H1 (cell line): ENCODE results near the gene SPEN. TPM values are rescaled to one million over a fixed set of nuclear protein-coding genes. Genes with fewer than 3 reads are reported as not detected.

Source experiments
- CTCF ChIA-PET: fragments of 300-600 bp; sonication (Branson Sonifier 250); formaldehyde crosslinking; loops from one replicate; lab custom pipeline; 2021; ENCODE audit not compliant: partially characterized antibody; lab: Charles Lee
- POLR2A ChIA-PET: fragments of 300-600 bp; sonication (Branson Sonifier 250); formaldehyde crosslinking; loops from one replicate; lab custom pipeline; 2021; ENCODE audit warnings: inconsistent platforms; ENCODE audit not compliant: partially characterized antibody; lab: Charles Lee
- DNase-seq, 2 experiments: peaks; one replicate each; pipeline versions ENCODE4 v3.0.0 to v3.0.0-alpha.2; 2010 to 2022; ENCODE audit warnings: low spot score in 2 of 2, low read depth in 1 of 2, mixed read lengths in 1 of 2
- FAIRE-seq: peaks from 2 replicates; lab custom pipeline; 2011; peaks lifted over from hg19 to GRCh38; lab: Jason Lieb, UNC
- H2AFZ ChIP-seq: 2 replicates; pipeline ENCODE4 v1.8.1; 2012; ENCODE audit warnings: low read length, inconsistent platforms
- H2AK5ac ChIP-seq: 2 replicates; pipeline ENCODE4 v1.6.1; 2013; ENCODE audit warnings: low read depth, low read length
- H2BK120ac ChIP-seq: replicated peaks from 2 replicates; pipeline ENCODE3; 2013; ENCODE audit warnings: low read depth, low read length, inconsistent platforms
- H2BK12ac ChIP-seq: 2 replicates; pipeline ENCODE4 v1.6.1; 2013; ENCODE audit warnings: low read depth, low read length
- H2BK15ac ChIP-seq: 2 replicates; pipeline ENCODE4 v1.6.1; 2013; ENCODE audit warnings: low read length
- H2BK20ac ChIP-seq: 2 replicates; pipeline ENCODE4 v1.6.1; 2013; ENCODE audit warnings: low read length
- H2BK5ac ChIP-seq: 2 replicates; pipeline ENCODE4 v1.6.1; 2013; ENCODE audit warnings: low read depth, low read length
- H3K14ac ChIP-seq: 2 replicates; pipeline ENCODE4 v1.6.1; 2013; ENCODE audit warnings: inconsistent platforms; ENCODE audit not compliant: insufficient read length
- H3K18ac ChIP-seq: 2 replicates; pipeline ENCODE4 v1.6.1; 2013; ENCODE audit warnings: low read length; ENCODE audit errors: extremely low read depth
- H3K23ac ChIP-seq: 2 replicates; pipeline ENCODE4 v1.6.1; 2013; ENCODE audit warnings: inconsistent platforms; ENCODE audit not compliant: insufficient read length
- H3K23me2 ChIP-seq: 2 replicates; pipeline ENCODE4 v1.6.1; 2013; ENCODE audit warnings: low read depth, low read length
- H3K27ac ChIP-seq: 2 replicates; pipeline ENCODE4 v1.6.1; 2011; ENCODE audit warnings: low read depth, low read length, inconsistent platforms
- H3K27me3 ChIP-seq, 4 experiments: replicated peaks in 1 of 4; 1 replicate in 1 of 4; 2 replicates in 3 of 4; pipeline versions ENCODE4 v1.6.1 to v1.8.1; 2011 to 2013; ENCODE audit warnings: low read length in 3 of 4, mild to moderate bottlenecking in 3 of 4, inconsistent platforms in 2 of 4, mixed read lengths in 2 of 4, moderate library complexity in 1 of 4; ENCODE audit not compliant: control insufficient read depth in 3 of 4, insufficient read depth in 3 of 4; ENCODE audit errors: extremely low read depth in 1 of 4
- H3K36me3 ChIP-seq, 4 experiments: 2 replicates each; pipeline versions ENCODE4 v1.6.1 to v1.8.1; 2011 to 2013; ENCODE audit warnings: mild to moderate bottlenecking in 4 of 4, low read length in 3 of 4, moderate library complexity in 2 of 4, control low read depth in 1 of 4, inconsistent platforms in 1 of 4; ENCODE audit not compliant: insufficient read depth in 4 of 4, control insufficient read depth in 2 of 4
- H3K4ac ChIP-seq: replicated peaks from 2 replicates; pipeline ENCODE3; 2013; ENCODE audit warnings: low read length, low read depth, mixed read lengths, inconsistent platforms; ENCODE audit not compliant: insufficient read length
- H3K4me1 ChIP-seq, 4 experiments: replicated peaks in 1 of 4; 1 replicate in 1 of 4; 2 replicates in 3 of 4; pipeline versions ENCODE4 v1.6.1 to v1.8.1; 2011 to 2013; ENCODE audit warnings: low read length in 3 of 4, inconsistent platforms in 2 of 4, mixed read lengths in 1 of 4; ENCODE audit not compliant: insufficient read depth in 4 of 4, control insufficient read depth in 3 of 4
- H3K4me2 ChIP-seq, 2 experiments: 2 replicates each; pipeline versions ENCODE4 v1.6.1 to v1.8.1; 2011 to 2013; ENCODE audit warnings: low read depth in 2 of 2, low read length in 2 of 2, control low read depth in 1 of 2, inconsistent platforms in 1 of 2, mild to moderate bottlenecking in 1 of 2; ENCODE audit not compliant: insufficient read depth in 1 of 2
- H3K4me3 ChIP-seq, 4 experiments: fragments of 200-600, 300-600 bp in 1 of 4; sonication (generic), shearing (Covaris generic), sonication (Bioruptor Twin) in 1 of 4; 2 replicates each; pipeline versions ENCODE4 v1.5.1 to v1.8.1; 2011 to 2016; ENCODE audit warnings: low read length in 4 of 4, low read depth in 3 of 4, control low read depth in 2 of 4, inconsistent platforms in 2 of 4, mild to moderate bottlenecking in 2 of 4, mixed read lengths in 1 of 4, moderate library complexity in 1 of 4; ENCODE audit not compliant: insufficient read depth in 2 of 4; ENCODE audit errors: extremely low read depth in 1 of 4
- H3K56ac ChIP-seq: replicated peaks from 2 replicates; pipeline ENCODE3; 2013; ENCODE audit warnings: low read depth, mild to moderate bottlenecking, mixed read lengths, low read length, inconsistent platforms; ENCODE audit not compliant: insufficient read length
- H3K79me1 ChIP-seq: 2 replicates; pipeline ENCODE4 v1.6.1; 2013; ENCODE audit warnings: low read depth, low read length, control low read depth
- H3K79me2 ChIP-seq, 2 experiments: 2 replicates each; pipeline versions ENCODE4 v1.6.1 to v1.8.1; 2012 to 2013; ENCODE audit warnings: low read length in 2 of 2, mild to moderate bottlenecking in 2 of 2, inconsistent platforms in 1 of 2; ENCODE audit not compliant: insufficient read depth in 2 of 2, control insufficient read depth in 1 of 2
- H3K9ac ChIP-seq, 4 experiments: replicated peaks in 1 of 4; 1 replicate in 1 of 4; 2 replicates in 3 of 4; pipeline versions ENCODE4 v1.6.1 to v1.8.1; 2011 to 2013; ENCODE audit warnings: low read depth in 3 of 4, low read length in 3 of 4, control low read depth in 2 of 4, mild to moderate bottlenecking in 2 of 4, moderate library complexity in 2 of 4, inconsistent platforms in 1 of 4; ENCODE audit errors: extremely low read depth in 1 of 4
- H3K9me3 ChIP-seq, 2 experiments: 2 replicates each; pipeline versions ENCODE4 v1.6.1 to v1.8.1; 2012 to 2013; ENCODE audit warnings: mild to moderate bottlenecking in 2 of 2, moderate library complexity in 2 of 2, control low read depth in 1 of 2, inconsistent platforms in 1 of 2, low read depth in 1 of 2, low read length in 1 of 2, mixed read lengths in 1 of 2; ENCODE audit not compliant: insufficient read depth in 2 of 2
- H4K20me1 ChIP-seq, 2 experiments: replicated peaks in 1 of 2; 2 replicates each; pipeline versions ENCODE3 to v1.8.1; 2011 to 2013; ENCODE audit warnings: inconsistent platforms in 2 of 2, low read length in 2 of 2, mild to moderate bottlenecking in 1 of 2; ENCODE audit not compliant: insufficient read depth in 2 of 2, control insufficient read depth in 1 of 2
- H4K5ac ChIP-seq: 2 replicates; pipeline ENCODE4 v1.6.1; 2013; ENCODE audit warnings: low read length, low read depth, mixed read lengths, inconsistent platforms; ENCODE audit not compliant: insufficient read length
- H4K8ac ChIP-seq: 2 replicates; pipeline ENCODE4 v1.8.0; 2013; ENCODE audit warnings: mild to moderate bottlenecking, moderate library complexity, low read length, inconsistent platforms; ENCODE audit not compliant: insufficient read depth; ENCODE audit errors: extremely low read depth
- H4K91ac ChIP-seq: replicated peaks from 2 replicates; pipeline ENCODE3; 2013; ENCODE audit warnings: low read length, mixed read lengths, inconsistent platforms; ENCODE audit not compliant: insufficient read length
- CBX5 ChIP-seq: fragments of 300-800, 300-1000 bp; sonication (generic); IDR thresholded peaks from 2 replicates; pipeline ENCODE4 v1.7.1; 2016; ENCODE audit warnings: antibody characterized with exemption, low read length, low read depth
- CHD1 ChIP-seq: IDR thresholded peaks from 2 replicates; pipeline ENCODE4 v1.6.1; 2012; ENCODE audit warnings: low read depth, low read length, improper control_type of control experiment
- GABPA ChIP-seq: IDR thresholded peaks from 2 replicates; pipeline ENCODE4 v1.6.1; 2011; ENCODE audit warnings: mild to moderate bottlenecking, low read length, moderate library complexity, borderline replicate concordance; ENCODE audit not compliant: insufficient read depth
- KDM5A ChIP-seq: fragments of 200-600 bp; IDR thresholded peaks from 2 replicates; pipeline ENCODE4 v1.7.1; 2012; ENCODE audit warnings: mild to moderate bottlenecking, low read length, inconsistent platforms, mixed read lengths
- NANOG ChIP-seq: IDR thresholded peaks from 2 replicates; pipeline ENCODE4 v1.6.1; 2011; ENCODE audit warnings: low read length, low read depth, mild to moderate bottlenecking, inconsistent platforms; ENCODE audit not compliant: insufficient read depth, poor library complexity, severe bottlenecking
- PHF8 ChIP-seq: fragments of 200-600 bp; sonication (generic); conservative IDR thresholded peaks from 2 replicates; pipeline ENCODE4 v1.7.1; 2012; ENCODE audit warnings: low read depth, mild to moderate bottlenecking, inconsistent platforms, low read length, moderate library complexity
- POLR2A ChIP-seq, 2 experiments: IDR thresholded peaks; 1 replicate in 1 of 2; 2 replicates in 1 of 2; pipeline ENCODE4 v1.6.1; 2011; ENCODE audit warnings: low read depth in 2 of 2, low read length in 2 of 2, mild to moderate bottlenecking in 2 of 2; ENCODE audit errors: control extremely low read depth in 1 of 2
- RXRA ChIP-seq: IDR thresholded peaks from 2 replicates; pipeline ENCODE4 v1.6.1; 2011; ENCODE audit warnings: low read depth, mild to moderate bottlenecking, low read length, moderate library complexity; ENCODE audit not compliant: insufficient read depth
- SP1 ChIP-seq: IDR thresholded peaks from 2 replicates; pipeline ENCODE4 v1.6.1; 2011; ENCODE audit warnings: low read depth, low read length
- SP2 ChIP-seq: IDR thresholded peaks from 2 replicates; pipeline ENCODE4 v1.6.1; 2012; ENCODE audit warnings: mild to moderate bottlenecking, low read length, inconsistent platforms
- TCF12 ChIP-seq: IDR thresholded peaks from 2 replicates; pipeline ENCODE4 v1.6.1; 2011; ENCODE audit warnings: low read depth, mild to moderate bottlenecking, low read length
- TEAD4 ChIP-seq: IDR thresholded peaks from 2 replicates; pipeline ENCODE4 v1.6.1; 2012; ENCODE audit warnings: low read depth, low read length, inconsistent platforms, mixed read lengths
- WGBS, 2 experiments: shearing (Covaris generic) in 1 of 2; methylation state at CpG; one replicate each; pipeline versions ENCODE4 v1.1.6 to v1.1.7; 2013 to 2015; ENCODE audit warnings: low lambda C conversion rate in 2 of 2, mixed read lengths in 2 of 2, inconsistent platforms in 1 of 2, low coverage in 1 of 2, missing lambda C conversion rate in 1 of 2; ENCODE audit not compliant: insufficient replicate concordance in 2 of 2, insufficient coverage in 1 of 2, insufficient read length in 1 of 2; ENCODE audit errors: extremely low coverage in 1 of 2, missing lambda C conversion rate in 1 of 2; 5-methylcytosine and 5-hydroxymethylcytosine counted together
- polyA plus RNA-seq, 7 experiments: library from polyadenylated mRNA; depleted of rRNA in 3 of 7; stranded (reverse) in 5 of 7; unstranded in 2 of 7; fragments of >200 nt in 5 of 7; fragments of 200-250 nt in 2 of 7; gene quantifications; 1 replicate in 5 of 7; 2 replicates in 1 of 7; 4 replicates in 1 of 7; pipeline versions ENCODE4 v1.2.1 to v1.2.3, GENCODE V29; 2011 to 2013; ENCODE audit warnings: missing spikeins in 2 of 7, mixed read lengths in 2 of 7
- total RNA-seq: library from RNA; stranded (reverse); fragmentation: NEBNext Ultra II Directional; extraction: Animal tissue kit (Norgen Biotek cat#: 25700); gene quantifications from 2 replicates; pipeline ENCODE4 v1.2.1, GENCODE V29; 2021
- TF ChIP-seq, protein P1 (sequence below): IDR thresholded peaks from 2 replicates; pipeline ENCODE4 v1.6.1; 2011; ENCODE audit warnings: low read depth, mild to moderate bottlenecking, low read length; ENCODE audit not compliant: insufficient read depth
- TF ChIP-seq, protein P2 (sequence below): IDR thresholded peaks from 2 replicates; pipeline ENCODE4 v1.6.1; 2012; ENCODE audit warnings: inconsistent platforms

Gene SPEN
- total and polyA plus RNA-seq, 2 of the 8 experiments (the other 6 are each of a cell fraction or from before 2014, with no cell fraction given), result 12.5 to 52.1 TPM

DNA sequence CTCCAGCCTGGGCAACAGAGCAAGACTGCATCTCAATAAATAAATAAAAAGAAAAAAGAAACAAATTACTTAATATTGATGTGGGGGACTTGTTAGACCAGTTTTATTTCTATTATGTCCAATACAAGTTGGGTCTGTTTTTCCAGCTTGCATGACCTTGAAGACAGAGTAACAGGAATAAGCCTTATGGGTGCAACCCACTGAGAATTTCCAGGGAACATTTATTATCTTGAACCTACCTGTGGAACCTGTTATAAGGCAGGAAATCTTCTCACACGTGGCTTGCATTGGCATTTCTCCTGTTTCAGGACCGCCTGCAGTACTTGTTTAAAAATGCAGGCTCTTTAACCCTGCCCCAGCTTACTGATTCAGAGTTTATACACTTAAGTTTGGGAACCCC, 64.4 kb downstream of the SPEN start:
- WGBS, 2 experiments, result 98% methylated on average over 2 of the region's 2 CpGs; no CpG with 5 or more reads in 1 of the 2 experiments
- Histone ChIP-seq H3K56ac (no peak overlapping the region), H3K27ac (no peak overlapping the region), H2BK12ac (no peak overlapping the region), H4K8ac (no peak overlapping the region), H4K5ac (no peak overlapping the region), H2BK15ac (no peak overlapping the region), H3K14ac (no peak overlapping the region), H3K4me2 (no peak overlapping the region), H3K79me1 (no peaks in the 10 kb centered on the region; the same call in 1 of the 2 replicates), H3K9ac (no peak overlapping the region), H4K91ac (no peak overlapping the region), H3K4ac (no peak overlapping the region), H2BK5ac (no peak overlapping the region), H3K23ac (no peak overlapping the region), H3K4me3 (no peak overlapping the region), H3K23me2 (no peaks in the 10 kb centered on the region), H3K9me3 (no peaks in the 10 kb centered on the region), H3K36me3 (peaks cover 2 to 37% (median 7%) of the 10 kb centered on the region in 4 experiments; a peak in 6 of 8 replicates), H2AFZ (no peak overlapping the region), H3K27me3 (no peaks in the 10 kb centered on the region), H2BK20ac (no peak overlapping the region), H2BK120ac (no peak overlapping the region), H3K79me2 (peaks cover 0 to 20% of the 10 kb centered on the region in 2 experiments; a peak in 2 of 4 replicates), H2AK5ac (no peak overlapping the region), H3K18ac (no peak overlapping the region), H3K4me1 (no peaks in the 10 kb centered on the region), H4K20me1 (peaks cover 0 to 2% of the 10 kb centered on the region in 2 experiments)
- ChIA-PET POLR2A (no interaction called here), CTCF (interaction anchor here (1.4 kb wide), 1 partner anchor 13 kb away, joined by 4 read pairs; no protein-coding TSS in a partner anchor)
- DNase-seq, result no peak
- FAIRE-seq, result no peak
- TF ChIP-seq GABPA, result no peak
- TF ChIP-seq NANOG, result no peak
- no peak for TF ChIP-seq SP1
- TF ChIP-seq KDM5A, result no peak
- TF ChIP-seq TEAD4, result no peak
- TF ChIP-seq RXRA, result no peak
- TF ChIP-seq, protein P1, sequence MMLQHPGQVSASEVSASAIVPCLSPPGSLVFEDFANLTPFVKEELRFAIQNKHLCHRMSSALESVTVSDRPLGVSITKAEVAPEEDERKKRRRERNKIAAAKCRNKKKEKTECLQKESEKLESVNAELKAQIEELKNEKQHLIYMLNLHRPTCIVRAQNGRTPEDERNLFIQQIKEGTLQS, result no peak
- no peak for TF ChIP-seq CBX5
- TF ChIP-seq, protein P2, sequence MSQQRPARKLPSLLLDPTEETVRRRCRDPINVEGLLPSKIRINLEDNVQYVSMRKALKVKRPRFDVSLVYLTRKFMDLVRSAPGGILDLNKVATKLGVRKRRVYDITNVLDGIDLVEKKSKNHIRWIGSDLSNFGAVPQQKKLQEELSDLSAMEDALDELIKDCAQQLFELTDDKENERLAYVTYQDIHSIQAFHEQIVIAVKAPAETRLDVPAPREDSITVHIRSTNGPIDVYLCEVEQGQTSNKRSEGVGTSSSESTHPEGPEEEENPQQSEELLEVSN, result no peak
- TF ChIP-seq POLR2A (IDR thresholded peaks at IDR 0.05; ENCODE audit: control extremely low read depth in 1 of 2, low read depth in 2 of 2, low read length in 2 of 2), result no peak
- no peak for TF ChIP-seq TCF12
- no peak for TF ChIP-seq CHD1
- TF ChIP-seq PHF8, result no peak
- TF ChIP-seq SP2, result no peak
